SK-N-MC (cell line): ENCODE measurements around the gene NCEH1.

Source experiments
- EZH2 ChIP-seq: fragments of 200-600 bp; sonication (generic); IDR thresholded peaks from one replicate; pipeline ENCODE4 v1.6.1; 2017; ENCODE audit warnings: antibody characterized with exemption
- FOXP2 ChIP-seq: optimal IDR thresholded peaks from 2 replicates; pipeline ENCODE3; 2011; ENCODE audit warnings: mild to moderate bottlenecking, moderate library complexity; ENCODE audit not compliant: insufficient read depth; ENCODE audit errors: extremely low read length, control extremely low read depth
- POLR2AphosphoS5 ChIP-seq: IDR thresholded peaks from 2 replicates; pipeline ENCODE4 v1.6.1; 2012; ENCODE audit warnings: mild to moderate bottlenecking, low read depth, low read length, borderline replicate concordance

- no peak for TF ChIP-seq POLR2AphosphoS5
- no peak for TF ChIP-seq EZH2
- TF ChIP-seq FOXP2 = no peak
Observed at GRCh38 chr3:172613845-172614244, 97.0 kb downstream of the NCEH1 start.
